ENCODE measurements around the gene TPST2. TPM values are rescaled to one million over a fixed set of nuclear protein-coding genes. Genes with fewer than 3 reads are reported as not detected.

TPST2 gene
- total and polyA plus RNA-seq, 2 donors (not counting 3 experiments of a cell fraction or from before 2014, with no cell fraction given) = 49.4 to 121 TPM

GRCh38 chr22:26485013-26485412 is 104.9 kb downstream of the TPST2 start:
- dilution Hi-C loops (cut with MboI; ENCODE audit: extremely low pct_ligation_motif_present, low sequenced_read_pairs) = no loop called here
- H3K9ac ChIP-seq (replicated peaks; ENCODE audit: extremely low read depth, insufficient read depth, low read length) = peak overlapping the region; percentile 11
- FAIRE-seq = no peak

More at GRCh38 chr22:26485013-26485412, 104.9 kb downstream of the TPST2 start:
- intact Hi-C loops (cut with micrococcal nuclease) = loop anchor here (5.0 kb wide), 1 partner anchor 1363 kb away; no protein-coding TSS in a partner anchor
- Histone ChIP-seq H3K27ac (ENCODE audit: insufficient read depth, low read depth, low read length) (no peak overlapping the region), H3K4me2 (ENCODE audit: insufficient read depth, low read length) (peak overlapping the region; percentile 92), H3K36me3 (ENCODE audit: control insufficient read depth in 2 of 2, extremely low read depth in 1 of 2, insufficient read depth in 2 of 2, low read length in 2 of 2) (peaks cover 7 to 12% of the 10 kb centered on the region in 2 experiments), H3K4me1 (ENCODE audit: control insufficient read depth, extremely low read depth, insufficient read depth, low read length) (peaks cover 24% of the 10 kb centered on the region), H3K9me1 (replicated peaks; ENCODE audit: control insufficient read depth, extremely low read depth, insufficient read depth, low read length) (no peaks in the 10 kb centered on the region), H2AFZ (ENCODE audit: low read depth, low read length) (no peak overlapping the region), H3K9me3 (replicated peaks; ENCODE audit: control insufficient read depth, insufficient read depth, low read length) (no peaks in the 10 kb centered on the region), H3K4me3 (replicated peaks in 1 of 3; ENCODE audit: insufficient read depth in 1 of 3, low read depth in 1 of 3, low read length in 3 of 3) (no peak overlapping the region), H3K79me2 (ENCODE audit: control insufficient read depth, insufficient read depth, low read length) (peaks cover 41% of the 10 kb centered on the region), H4K20me1 (replicated peaks; ENCODE audit: control insufficient read depth, extremely low read depth, insufficient read depth, low read length) (no peaks in the 10 kb centered on the region), H3K27me3 (ENCODE audit: control insufficient read depth in 2 of 2, insufficient read depth in 2 of 2, low read length in 2 of 2) (no peaks in the 10 kb centered on the region)
- TF ChIP-seq GATA2 (IDR thresholded peaks at IDR 0.05; ENCODE audit: insufficient read depth, insufficient read length, low read depth, low read length) = no peak
- TF ChIP-seq EZH2 (IDR thresholded peaks at IDR 0.05; ENCODE audit: borderline replicate concordance, low read depth, low read length, severe bottlenecking) = no peak
- no peak for TF ChIP-seq CTCF (IDR thresholded peaks at IDR 0.05; ENCODE audit: extremely low read depth in 1 of 2, insufficient read depth in 1 of 2, low read depth in 1 of 2, low read length in 2 of 2)
- no peak for TF ChIP-seq POLR2AphosphoS5 (IDR thresholded peaks at IDR 0.05; ENCODE audit: insufficient read depth, low read depth, low read length)
- TF ChIP-seq JUN (IDR thresholded peaks at IDR 0.05; ENCODE audit: borderline replicate concordance, insufficient read depth, insufficient read length, low read depth) = no peak
- no peak for TF ChIP-seq MYC (IDR thresholded peaks at IDR 0.05; ENCODE audit: low read depth, low read length)
- ChIA-PET POLR2A (interaction anchor here (1.8 to 1.9 kb wide), 2 partner anchors 15 to 27 kb away, joined by 5 to 13 read pairs; partner anchors contain the start of gene TFIP11), CTCF (interaction anchor here (1.8 to 1.9 kb wide), 2 partner anchors 17 to 18 kb away, joined by 5 to 6 read pairs; no protein-coding TSS in a partner anchor)
- no peak for DNase-seq (ENCODE audit: low read depth, low spot score)
- BruUV-seq (replicated peaks) = no TSS peak
